ENCODE measurements around the gene OPA3.

GRCh38 chr19:45597425-45598111, 13.0 kb upstream of the OPA3 start:
- TF ChIP-seq CTCF (IDR thresholded peaks at IDR 0.05) (no peak), EP300 (IDR thresholded peaks at IDR 0.05) (no peak), POLR2AphosphoS5 (IDR thresholded peaks at IDR 0.05) (no peak)
